Measurements from ENCODE around the gene ADGRE2.

ADGRE2 gene

GRCh38 chr19:14733574-14733973 is 44.8 kb downstream of the ADGRE2 start:
- Histone ChIP-seq H3K27me3 (ENCODE audit: control insufficient read depth, low read length) (no peaks in the 10 kb centered on the region), H3K9me2 (replicated peaks; ENCODE audit: control insufficient read depth, low read length) (no peaks in the 10 kb centered on the region), H3F3A (ENCODE audit: control insufficient read depth, insufficient read depth) (no peaks in the 10 kb centered on the region), H3K4me3 (ENCODE audit: low read length) (no peak overlapping the region), H3K4me1 (ENCODE audit: control insufficient read depth, low read length) (no peaks in the 10 kb centered on the region), H3K27ac (ENCODE audit: low read depth, low read length) (no peak overlapping the region), H3K36me3 (ENCODE audit: control insufficient read depth, low read length) (no peaks in the 10 kb centered on the region), H4K20me1 (ENCODE audit: control insufficient read depth, insufficient read depth, low read depth, low read length) (no peaks in the 10 kb centered on the region), H3K4me2 (ENCODE audit: low read length) (no peak overlapping the region), H3K9me3 (ENCODE audit: control insufficient read depth, insufficient read depth, low read length) (no peaks in the 10 kb centered on the region), H3K79me2 (ENCODE audit: control insufficient read depth, low read length) (no peaks in the 10 kb centered on the region)
- TF ChIP-seq EZH2phosphoT487 (IDR thresholded peaks at IDR 0.05; ENCODE audit: borderline replicate concordance, low read length) (no peak), CTCF (IDR thresholded peaks at IDR 0.05; ENCODE audit: low read depth, low read length, poor library complexity, severe bottlenecking) (no peak)

GRCh38 chr19:14732510-14732909 is 45.9 kb downstream of the ADGRE2 start:
- Histone ChIP-seq H3K36me3 (ENCODE audit: control insufficient read depth, low read length) (no peaks in the 10 kb centered on the region), H3K27ac (ENCODE audit: low read depth, low read length) (no peak overlapping the region), H3K9me2 (replicated peaks; ENCODE audit: control insufficient read depth, low read length) (no peaks in the 10 kb centered on the region), H3K4me1 (ENCODE audit: control insufficient read depth, low read length) (no peaks in the 10 kb centered on the region), H3K4me2 (ENCODE audit: low read length) (no peak overlapping the region), H3K27me3 (ENCODE audit: control insufficient read depth, low read length) (no peaks in the 10 kb centered on the region), H3F3A (ENCODE audit: control insufficient read depth, insufficient read depth) (no peaks in the 10 kb centered on the region), H3K79me2 (ENCODE audit: control insufficient read depth, low read length) (no peaks in the 10 kb centered on the region), H3K9me3 (ENCODE audit: control insufficient read depth, insufficient read depth, low read length) (no peaks in the 10 kb centered on the region), H4K20me1 (ENCODE audit: control insufficient read depth, insufficient read depth, low read depth, low read length) (no peaks in the 10 kb centered on the region), H3K4me3 (ENCODE audit: low read length) (no peak overlapping the region)
- TF ChIP-seq CTCF (IDR thresholded peaks at IDR 0.05; ENCODE audit: low read depth, low read length, poor library complexity, severe bottlenecking) (no peak), EZH2phosphoT487 (IDR thresholded peaks at IDR 0.05; ENCODE audit: borderline replicate concordance, low read length) (no peak)

- Histone ChIP-seq H3K4me3 (ENCODE audit: low read length) (no peak overlapping the region), H3K4me1 (ENCODE audit: control insufficient read depth, low read length) (no peaks in the 10 kb centered on the region), H3F3A (ENCODE audit: control insufficient read depth, insufficient read depth) (no peaks in the 10 kb centered on the region), H3K79me2 (ENCODE audit: control insufficient read depth, low read length) (no peaks in the 10 kb centered on the region), H4K20me1 (ENCODE audit: control insufficient read depth, insufficient read depth, low read depth, low read length) (no peaks in the 10 kb centered on the region), H3K27me3 (ENCODE audit: control insufficient read depth, low read length) (no peaks in the 10 kb centered on the region), H3K4me2 (ENCODE audit: low read length) (no peak overlapping the region), H3K9me3 (ENCODE audit: control insufficient read depth, insufficient read depth, low read length) (no peaks in the 10 kb centered on the region), H3K36me3 (ENCODE audit: control insufficient read depth, low read length) (no peaks in the 10 kb centered on the region), H3K9me2 (replicated peaks; ENCODE audit: control insufficient read depth, low read length) (no peaks in the 10 kb centered on the region), H3K27ac (ENCODE audit: low read depth, low read length) (no peak overlapping the region)
- TF ChIP-seq CTCF (IDR thresholded peaks at IDR 0.05; ENCODE audit: low read depth, low read length, poor library complexity, severe bottlenecking) (no peak), EZH2phosphoT487 (IDR thresholded peaks at IDR 0.05; ENCODE audit: borderline replicate concordance, low read length) (no peak)
Observed at GRCh38 chr19:14731200-14731599, 47.2 kb downstream of the ADGRE2 start.

GRCh38 chr19:14728595-14728994 is 49.8 kb downstream of the ADGRE2 start:
- Histone ChIP-seq H3K4me1 (ENCODE audit: control insufficient read depth, low read length) (no peaks in the 10 kb centered on the region), H3K79me2 (ENCODE audit: control insufficient read depth, low read length) (no peaks in the 10 kb centered on the region), H3F3A (ENCODE audit: control insufficient read depth, insufficient read depth) (no peaks in the 10 kb centered on the region), H3K4me3 (ENCODE audit: low read length) (no peak overlapping the region), H3K9me3 (ENCODE audit: control insufficient read depth, insufficient read depth, low read length) (no peaks in the 10 kb centered on the region), H3K36me3 (ENCODE audit: control insufficient read depth, low read length) (no peaks in the 10 kb centered on the region), H3K9me2 (replicated peaks; ENCODE audit: control insufficient read depth, low read length) (no peaks in the 10 kb centered on the region), H3K4me2 (ENCODE audit: low read length) (no peak overlapping the region), H4K20me1 (ENCODE audit: control insufficient read depth, insufficient read depth, low read depth, low read length) (no peaks in the 10 kb centered on the region), H3K27ac (ENCODE audit: low read depth, low read length) (no peak overlapping the region), H3K27me3 (ENCODE audit: control insufficient read depth, low read length) (no peaks in the 10 kb centered on the region)
- TF ChIP-seq CTCF (IDR thresholded peaks at IDR 0.05; ENCODE audit: low read depth, low read length, poor library complexity, severe bottlenecking): no peak
- no peak for TF ChIP-seq EZH2phosphoT487 (IDR thresholded peaks at IDR 0.05; ENCODE audit: borderline replicate concordance, low read length)

All from DOHH2 (cell line).